ENCODE data around the gene CRK. TPM values are rescaled to one million over a fixed set of nuclear protein-coding genes. Genes with fewer than 3 reads are reported as not detected.
"Not testable (repeated sequence)": the region's sequence is repeated elsewhere in the genome, so short reads cannot be mapped to it uniquely, and the experiment has no call there.

CRK gene
- total and polyA plus RNA-seq, 10 of the 15 experiments (the other 5 are each of a cell fraction or from before 2014, with no cell fraction given), result 11.1 to 23.8 (median 20.5) TPM

GRCh38 chr17:1446201-1446600 lies 9.8 kb downstream of the CRK start (continued):
- no peak for TF ChIP-seq ZNF207 (IDR thresholded peaks at IDR 0.05; ENCODE audit: borderline replicate concordance)
- TF ChIP-seq E4F1 (IDR thresholded peaks at IDR 0.05; ENCODE audit: borderline replicate concordance, partially characterized antibody), result no peak
- TF ChIP-seq SMAD1 (IDR thresholded peaks at IDR 0.05; ENCODE audit: low read depth, partially characterized antibody), result no peak
- TF ChIP-seq NR2C2 (IDR thresholded peaks at IDR 0.05; ENCODE audit: borderline replicate concordance, control insufficient read depth, insufficient read length, low read depth), result no peak
- no peak for TF ChIP-seq CEBPB (IDR thresholded peaks at IDR 0.05; ENCODE audit: borderline replicate concordance in 1 of 2, low read depth in 2 of 2, low read length in 2 of 2)
- TF ChIP-seq IRF5 (IDR thresholded peaks at IDR 0.05; ENCODE audit: borderline replicate concordance), result no peak
- no peak for TF ChIP-seq MAX (IDR thresholded peaks at IDR 0.05; ENCODE audit: low read depth, low read length)
- TF ChIP-seq MEF2B (IDR thresholded peaks at IDR 0.05; ENCODE audit: partially characterized antibody, poor library complexity, severe bottlenecking), result no peak
- TF ChIP-seq MTA2 (IDR thresholded peaks at IDR 0.05; ENCODE audit: low read depth), result no peak
- TF ChIP-seq NFYB (IDR thresholded peaks at IDR 0.05; ENCODE audit: insufficient read depth, low read depth, low read length), result no peak

GRCh38 chr17:1445695-1446094 lies 10.3 kb downstream of the CRK start:
- RAD21 ChIA-PET (ENCODE audit: unreplicated experiment); H4K20me1 ChIP-seq (ENCODE audit: control insufficient read depth, insufficient read depth); H3K9ac ChIP-seq (ENCODE audit: control insufficient read depth, insufficient read depth, low read length); SMC1A ChIA-PET (ENCODE audit: uncharacterized antibody, unreplicated experiment); H3K4me2 ChIP-seq (ENCODE audit: control insufficient read depth, insufficient read depth); intact Hi-C loops (cut with micrococcal nuclease; ENCODE audit: unreplicated experiment); DNase-seq (ENCODE audit: low read depth, low spot score); H3K36me3 ChIP-seq (ENCODE audit: control insufficient read depth in 2 of 2, insufficient read depth in 2 of 2, low read length in 1 of 2); H3K4me1 ChIP-seq (ENCODE audit: control insufficient read depth, insufficient read depth, low read length); ATAC-seq; H3K4me3 ChIP-seq; H3K27me3 ChIP-seq (replicated peaks in 1 of 2; ENCODE audit: control insufficient read depth in 2 of 2, insufficient read depth in 2 of 2, low read length in 1 of 2); BruUV-seq (replicated peaks); in situ Hi-C loops (cut with MboI); H2AFZ ChIP-seq (ENCODE audit: control insufficient read depth, low read depth, low read length); FAIRE-seq; H3K27ac ChIP-seq (ENCODE audit: control insufficient read depth, insufficient read depth); H3K9me3 ChIP-seq (replicated peaks; ENCODE audit: control insufficient read depth, insufficient read depth, low read length): not testable (repeated sequence)
- WGBS (ENCODE audit: insufficient coverage, insufficient replicate concordance, low lambda C conversion rate, missing lambda C conversion rate), result 88% methylated on average over 4 of the region's 4 CpGs
- H3K79me2 ChIP-seq (ENCODE audit: control insufficient read depth, insufficient read depth, low read length), result peaks cover 60% of the 10 kb centered on the region
- ChIA-PET POLR2A (interaction anchor here (0.6 kb wide), 1 partner anchor 267 kb away, joined by 3 read pairs; no protein-coding TSS in a partner anchor), CTCF (interaction anchor here (1.4 kb wide), 1 partner anchor 81 kb away, joined by 4 read pairs; no protein-coding TSS in a partner anchor)

GRCh38 chr17:1442721-1443120 lies 13.3 kb downstream of the CRK start:
- H3K36me3 ChIP-seq (ENCODE audit: control insufficient read depth in 2 of 2, insufficient read depth in 2 of 2, low read length in 1 of 2); H3K4me3 ChIP-seq; CTCF ChIA-PET; RAD21 ChIA-PET (ENCODE audit: unreplicated experiment); BruUV-seq (replicated peaks); H3K9ac ChIP-seq (ENCODE audit: control insufficient read depth, insufficient read depth, low read length); POLR2A ChIA-PET; H3K27me3 ChIP-seq (replicated peaks in 1 of 2; ENCODE audit: control insufficient read depth in 2 of 2, insufficient read depth in 2 of 2, low read length in 1 of 2); FAIRE-seq; in situ Hi-C loops (cut with MboI); ATAC-seq; intact Hi-C loops (cut with micrococcal nuclease; ENCODE audit: unreplicated experiment); DNase-seq (ENCODE audit: low read depth, low spot score); H3K4me2 ChIP-seq (ENCODE audit: control insufficient read depth, insufficient read depth); H2AFZ ChIP-seq (ENCODE audit: control insufficient read depth, low read depth, low read length); H3K4me1 ChIP-seq (ENCODE audit: control insufficient read depth, insufficient read depth, low read length); H3K27ac ChIP-seq (ENCODE audit: control insufficient read depth, insufficient read depth); H3K9me3 ChIP-seq (replicated peaks; ENCODE audit: control insufficient read depth, insufficient read depth, low read length); H4K20me1 ChIP-seq (ENCODE audit: control insufficient read depth, insufficient read depth): not testable (repeated sequence)
- H3K79me2 ChIP-seq (ENCODE audit: control insufficient read depth, insufficient read depth, low read length), result peaks cover 48% of the 10 kb centered on the region
- WGBS (ENCODE audit: insufficient coverage, insufficient replicate concordance, low lambda C conversion rate, missing lambda C conversion rate), result 95% methylated on average over 4 of the region's 6 CpGs
- SMC1A ChIA-PET (ENCODE audit: uncharacterized antibody, unreplicated experiment), result interaction anchor here (1.8 kb wide), 1 partner anchor 46 kb away, joined by 3 read pairs; no protein-coding TSS in a partner anchor
